GM18508 (cell line): ENCODE data around the gene SEMA6B.

Experiments
- ATAC-seq: cut with Tn5 transposase; IDR thresholded peaks from one replicate; pipeline ENCODE4 v1.9.1; 2021; ENCODE audit warnings: moderate number of reproducible peaks; ENCODE audit not compliant: insufficient read depth, unreplicated experiment

SEMA6B gene

DNA sequence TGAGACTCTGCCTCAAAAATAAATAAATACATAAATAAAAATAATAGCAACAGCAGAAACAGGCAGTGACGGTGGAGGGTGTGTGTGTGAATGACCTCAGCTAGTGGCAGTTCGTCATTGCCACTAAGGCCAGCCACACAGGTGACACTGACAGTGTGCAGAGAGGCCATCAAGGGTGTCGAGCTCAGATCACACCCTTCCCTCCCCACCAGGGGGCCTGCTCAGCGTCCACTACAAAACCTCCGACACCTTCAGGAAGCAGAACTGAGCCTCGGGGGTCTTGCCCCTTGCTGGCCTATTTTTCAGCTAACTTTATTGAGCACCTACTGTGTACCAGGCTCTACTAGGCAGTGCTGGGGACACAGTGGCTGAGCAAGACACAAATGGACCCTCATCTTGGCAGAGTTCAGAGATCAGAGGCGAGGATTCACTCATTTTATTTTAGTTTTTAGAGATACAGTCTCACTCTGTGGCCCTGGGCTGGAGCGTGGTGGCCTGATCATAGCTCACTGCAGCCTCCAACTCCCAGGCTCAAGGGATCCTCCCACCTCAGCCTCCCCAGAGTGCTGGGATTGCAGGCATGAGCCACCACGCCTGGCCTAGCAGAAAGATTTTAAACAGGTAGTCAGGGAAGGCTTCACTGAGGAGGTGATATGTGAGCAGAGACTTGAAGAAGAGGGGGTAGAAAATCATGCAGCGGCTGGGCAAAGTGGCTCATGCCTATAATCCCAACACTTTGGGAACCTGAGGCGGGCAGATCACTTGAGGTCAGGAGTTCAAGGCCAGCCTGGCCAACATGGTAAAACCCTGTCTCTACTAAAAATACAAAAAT, 30.3 kb upstream of the SEMA6B start:
- ATAC-seq = no peak

GRCh38 chr19:4588291-4588761, 28.8 kb upstream of the SEMA6B start:
- no peak for ATAC-seq

DNA sequence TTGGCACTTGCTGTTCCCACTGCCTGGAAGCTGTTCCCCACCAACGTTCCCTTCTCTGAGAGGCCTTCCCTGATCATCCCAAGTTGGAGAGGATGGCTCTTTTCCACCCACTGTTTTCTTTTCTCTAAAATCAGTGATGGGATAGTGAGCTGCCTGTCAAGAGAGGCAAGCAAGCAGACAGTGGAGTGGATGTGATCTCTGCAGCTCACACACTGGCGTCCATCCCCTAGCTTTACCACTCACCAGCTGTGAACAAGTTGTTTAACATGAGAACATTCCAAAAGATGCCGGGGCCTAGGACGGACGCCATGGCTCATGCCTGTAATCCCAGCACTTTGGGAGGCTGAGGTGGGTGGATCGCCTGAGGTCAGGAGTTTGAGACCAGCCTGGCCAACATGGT, 28.0 kb upstream of the SEMA6B start:
- no peak for ATAC-seq

DNA sequence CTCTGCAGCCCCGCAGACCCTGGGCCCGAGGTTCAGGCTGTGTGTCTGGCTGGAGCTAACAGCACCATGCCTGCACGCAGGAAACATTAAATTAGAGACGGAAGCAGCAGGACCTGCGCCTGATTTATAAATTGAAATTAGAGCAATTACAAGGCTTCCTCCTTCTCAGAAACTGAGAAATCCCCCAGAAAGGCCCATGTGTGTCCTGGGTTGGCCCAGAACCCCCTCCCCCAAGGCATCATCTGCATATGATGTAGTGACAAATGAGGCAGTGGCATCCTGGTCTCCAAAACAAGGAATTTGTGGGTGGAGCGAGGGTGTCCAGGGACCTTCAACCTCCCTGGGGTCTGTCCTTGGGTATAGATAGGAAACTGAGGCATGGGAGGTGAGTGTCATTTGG, 27.2 kb upstream of the SEMA6B start:
- ATAC-seq = no peak

GRCh38 chr19:4586245-4586644, 26.8 kb upstream of the SEMA6B start:
- no peak for ATAC-seq

DNA sequence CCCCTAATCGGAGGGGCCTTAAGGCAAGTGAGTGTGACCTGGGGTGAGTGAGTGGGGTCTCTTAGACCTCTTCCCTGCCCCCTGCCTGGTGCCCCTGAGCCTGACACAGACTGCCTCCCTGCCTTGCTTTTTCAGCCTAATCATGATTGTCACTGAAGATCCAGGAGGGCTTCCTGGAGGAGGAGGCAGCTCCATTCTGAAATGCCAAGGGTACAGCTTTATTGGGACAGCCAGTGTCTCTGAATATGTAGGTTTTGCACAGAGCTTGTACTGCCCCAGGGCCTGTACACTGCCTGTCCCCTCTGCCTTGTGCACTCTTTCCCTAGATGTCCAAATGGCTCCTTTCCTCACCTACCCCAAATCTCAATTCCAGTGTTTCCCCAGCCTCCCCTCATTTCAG, 26.1 kb upstream of the SEMA6B start:
- ATAC-seq = no peak

DNA sequence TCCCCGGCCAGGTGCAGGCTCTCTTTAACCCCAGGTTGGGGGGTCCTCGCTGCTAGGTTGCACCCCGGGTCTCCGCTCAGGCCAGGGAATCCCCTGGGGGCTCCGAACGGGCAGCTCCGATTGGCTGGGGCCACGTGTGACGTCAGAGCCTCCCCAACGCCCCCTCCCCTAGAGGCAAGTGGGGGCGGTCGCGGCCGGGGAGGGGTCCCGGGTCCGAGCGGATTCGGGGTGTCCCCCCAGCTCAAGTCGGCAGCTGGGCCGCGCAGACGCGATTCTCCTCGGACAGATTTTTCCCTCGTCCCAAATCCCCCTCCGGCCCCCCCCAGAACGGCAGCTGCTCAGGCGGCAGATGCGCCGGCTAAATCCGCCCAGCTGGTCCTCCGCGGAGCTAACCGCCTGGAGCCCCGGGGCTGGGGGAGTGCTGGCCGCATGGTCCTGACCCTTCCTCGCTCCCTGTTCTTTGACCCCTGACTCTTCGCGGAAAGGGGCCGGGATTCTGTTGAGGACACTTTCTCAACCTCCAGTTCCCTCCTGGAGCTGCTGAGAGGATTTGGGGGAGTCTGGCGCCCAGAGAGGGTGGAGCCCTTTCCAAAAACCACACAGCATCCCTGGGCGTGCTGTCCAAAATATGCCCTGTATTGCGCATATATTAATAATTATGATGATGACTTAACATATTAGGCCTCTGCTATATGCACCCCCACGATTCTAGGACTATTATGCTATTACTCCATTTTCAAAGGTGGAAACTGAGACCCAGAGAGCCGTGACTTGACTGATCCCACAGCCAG, 25.4 kb upstream of the SEMA6B start:
- ATAC-seq = no peak

DNA sequence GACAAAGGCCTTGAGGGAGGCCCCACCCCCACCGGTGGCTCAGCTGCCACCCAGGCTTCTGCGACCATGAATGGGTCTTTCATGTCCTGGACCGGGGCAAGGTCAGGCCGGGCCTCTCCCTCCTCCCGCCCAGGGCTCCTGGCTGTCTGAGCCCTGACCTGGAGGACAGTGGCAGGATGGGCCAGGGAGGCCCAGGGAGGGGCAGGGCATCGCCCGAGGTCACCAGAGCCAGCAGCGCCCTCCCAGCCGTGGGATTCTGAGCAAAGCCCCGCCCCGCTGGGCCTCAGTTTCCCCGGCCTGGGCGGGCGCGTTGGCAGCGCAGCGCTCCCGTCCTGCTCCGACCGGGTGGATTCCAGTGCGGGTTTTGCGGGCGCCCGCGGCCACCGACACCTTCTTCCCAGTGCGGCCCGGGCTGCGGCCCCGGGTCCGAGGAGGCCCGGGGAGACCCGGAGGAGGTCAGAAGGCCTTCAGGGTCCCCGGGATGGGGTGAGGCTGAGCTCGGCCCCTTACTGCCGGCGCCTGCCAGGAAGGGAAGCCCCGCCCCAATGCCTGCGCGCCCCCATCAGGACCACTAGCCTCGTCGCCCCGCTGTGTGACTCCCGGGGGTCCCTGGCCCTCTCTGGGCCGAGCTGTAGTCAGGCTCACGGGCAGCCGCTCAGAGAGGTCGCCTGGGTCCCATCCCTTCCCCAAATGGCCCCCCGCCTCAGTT, 24.6 kb upstream of the SEMA6B start:
- no peak for ATAC-seq

- ATAC-seq = no peak
These were observed 23.7 kb upstream of the SEMA6B start for GRCh38 chr19:4582980-4583842.

DNA sequence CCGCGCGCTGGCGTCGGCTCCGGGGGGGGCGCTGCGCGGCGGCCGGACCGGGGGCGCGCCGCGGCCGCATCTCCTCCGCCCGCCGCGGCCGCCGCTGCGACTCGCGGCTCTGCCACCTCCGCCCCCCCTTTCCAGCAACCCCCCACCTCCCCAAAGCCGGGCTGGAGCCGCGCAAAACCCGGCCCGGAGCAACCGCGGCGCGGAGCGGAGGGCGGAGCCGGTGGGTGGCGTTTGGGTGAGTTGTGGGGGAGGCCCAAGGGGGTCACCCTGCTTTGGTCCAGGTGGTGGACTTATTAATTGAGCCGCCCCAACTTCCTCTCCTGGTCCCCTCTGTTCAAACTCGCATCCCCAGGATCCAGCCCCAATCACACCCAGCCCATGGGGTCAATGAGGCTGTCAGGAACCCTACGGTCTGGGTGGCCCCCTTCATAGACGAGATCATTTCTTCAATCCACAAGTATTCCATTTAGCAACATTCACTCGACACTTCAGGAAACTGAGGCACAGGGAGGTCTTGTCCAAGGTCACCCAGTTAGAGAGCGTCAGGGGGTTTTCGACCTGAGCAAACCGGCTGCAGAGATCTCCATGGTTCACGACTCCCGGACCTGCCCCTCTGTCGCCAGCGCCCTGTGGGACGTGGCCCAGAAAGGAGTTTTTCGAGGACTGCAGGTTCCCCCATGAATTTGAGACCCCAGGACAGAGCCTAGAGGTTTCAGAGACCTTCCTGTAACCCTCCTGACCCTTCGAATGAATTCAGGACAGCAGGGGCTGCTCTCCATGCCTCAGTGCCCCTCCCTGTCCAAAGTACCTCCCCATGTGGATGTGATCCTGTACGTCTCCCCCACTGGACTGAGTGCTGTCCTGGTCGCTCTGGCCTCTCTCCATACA, 22.4 kb upstream of the SEMA6B start:
- no peak for ATAC-seq

- no peak for ATAC-seq
These were observed 21.6 kb upstream of the SEMA6B start for GRCh38 chr19:4580961-4581665.

GRCh38 chr19:4580021-4580901, 20.8 kb upstream of the SEMA6B start:
- no peak for ATAC-seq

DNA sequence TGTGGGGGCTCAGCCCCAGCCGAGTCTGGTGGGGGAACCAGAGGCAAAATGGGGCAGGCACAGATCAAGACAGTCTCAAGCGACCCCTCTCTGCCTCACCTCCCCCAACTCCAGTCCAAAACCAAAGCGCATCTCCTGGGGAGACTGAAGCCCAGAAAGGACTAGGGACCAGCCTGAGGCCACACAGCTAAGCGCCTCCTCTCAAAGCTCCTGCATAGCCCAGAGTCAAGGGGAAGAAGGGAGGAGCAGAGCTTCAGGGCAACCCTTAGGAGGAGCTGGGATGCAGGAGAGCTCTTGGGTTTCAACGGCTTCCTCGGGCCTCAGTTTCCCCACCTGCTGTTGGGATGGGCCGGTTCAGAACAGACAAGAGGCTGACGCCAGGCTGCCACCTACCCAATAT, 19.9 kb upstream of the SEMA6B start:
- ATAC-seq = no peak

- ATAC-seq = no peak
These were observed 19.2 kb upstream of the SEMA6B start for GRCh38 chr19:4578552-4579248.

GRCh38 chr19:4577020-4577782, 17.7 kb upstream of the SEMA6B start:
- ATAC-seq = no peak
